H1 (cell line): ENCODE results near the gene ATF7. TPM values are rescaled to one million over a fixed set of nuclear protein-coding genes. Genes with fewer than 3 reads are reported as not detected.

Experiments
- polyA plus RNA-seq, 7 experiments: library from polyadenylated mRNA; depleted of rRNA in 3 of 7; stranded (reverse) in 5 of 7; unstranded in 2 of 7; fragments of >200 nt in 5 of 7; fragments of 200-250 nt in 2 of 7; gene quantifications; 1 replicate in 5 of 7; 2 replicates in 1 of 7; 4 replicates in 1 of 7; pipeline versions ENCODE4 v1.2.1 to v1.2.3, GENCODE V29; 2011 to 2013; ENCODE audit warnings: missing spikeins in 2 of 7, mixed read lengths in 2 of 7
- small RNA-seq: library from polyadenylated mRNA; stranded (forward); fragments of <200 nt; extraction: miRNeasy Mini kit (QIAGEN cat#:217004); gene quantifications from one replicate; pipeline ENCODE3, GENCODE V24; 2013; ENCODE audit not compliant: insufficient read depth
- total RNA-seq: library from RNA; stranded (reverse); fragmentation: NEBNext Ultra II Directional; extraction: Animal tissue kit (Norgen Biotek cat#: 25700); gene quantifications from 2 replicates; pipeline ENCODE4 v1.2.1, GENCODE V29; 2021

ATF7 gene
- total and polyA plus RNA-seq, 2 of the 8 experiments (the other 6 are each of a cell fraction or from before 2014, with no cell fraction given): 10.1 to 16.6 TPM

Small RNAs within 50 kb of the gene (small RNA-seq; reads per million reads assigned to genes)
- not detected for gene AC023509.3

Other genes with a start within 250 kb of the ATF7 start
- gene SP1, start 246.2 kb downstream of the ATF7 start, total RNA-seq: 75.2 and 79.1 TPM in 2 replicates
- 46.4 and 50.7 TPM in 2 replicates for gene SP1, start 246.2 kb downstream of the ATF7 start, polyA plus RNA-seq (2011; rRNA removed)
- 0.34 and 0.35 TPM in 2 replicates for gene AMHR2, start 202.5 kb downstream of the ATF7 start, total RNA-seq
- 0.29 and 0.47 TPM in 2 replicates for gene AMHR2, start 202.5 kb downstream of the ATF7 start, polyA plus RNA-seq (2011; rRNA removed)
- gene PRR13, start 184.6 kb downstream of the ATF7 start, total RNA-seq: 164 and 185 TPM in 2 replicates
- 80.4 and 82.9 TPM in 2 replicates for gene PRR13, start 184.6 kb downstream of the ATF7 start, polyA plus RNA-seq (2011; rRNA removed)
- 1,114 and 1,123 TPM in 2 replicates for gene PCBP2, start 174.3 kb downstream of the ATF7 start, total RNA-seq
- gene PCBP2, start 174.3 kb downstream of the ATF7 start, polyA plus RNA-seq (2011; rRNA removed): 470 and 473 TPM in 2 replicates
- 21.4 and 23.4 TPM in 2 replicates for gene MAP3K12, start 126.9 kb downstream of the ATF7 start, total RNA-seq
- gene MAP3K12, start 126.9 kb downstream of the ATF7 start, polyA plus RNA-seq (2011; rRNA removed): 42.7 and 54.1 TPM in 2 replicates
- 66.1 and 69.9 TPM in 2 replicates for gene TARBP2, start 125.1 kb downstream of the ATF7 start, total RNA-seq
- gene TARBP2, start 125.1 kb downstream of the ATF7 start, polyA plus RNA-seq (2011; rRNA removed): 122 and 135 TPM in 2 replicates
- 0.80 TPM in 1 of 2 replicates, not detected in the other for gene NPFF, start 118.9 kb downstream of the ATF7 start, total RNA-seq
- gene NPFF, start 118.9 kb downstream of the ATF7 start, polyA plus RNA-seq (2011; rRNA removed): not detected in 2 replicates
- gene ATP5MC2, start 49.7 kb upstream of the ATF7 start, total RNA-seq: 401 and 408 TPM in 2 replicates
- gene ATP5MC2, start 49.7 kb upstream of the ATF7 start, polyA plus RNA-seq (2011; rRNA removed): 823 and 952 TPM in 2 replicates
- 18.7 and 20.3 TPM in 2 replicates for gene CALCOCO1, start 101.1 kb upstream of the ATF7 start, total RNA-seq
- 35.3 and 39.3 TPM in 2 replicates for gene CALCOCO1, start 101.1 kb upstream of the ATF7 start, polyA plus RNA-seq (2011; rRNA removed)
- not detected in 2 replicates for gene CISTR, start 125.6 kb upstream of the ATF7 start, total RNA-seq
- not detected in 2 replicates for gene CISTR, start 125.6 kb upstream of the ATF7 start, polyA plus RNA-seq (2011; rRNA removed)